Astrocyte of the cerebellum (primary cell): ENCODE data around the gene LRIG1.

ENCODE experiments used
- DNase-seq: peaks from one replicate; pipeline ENCODE4 v3.0.0-alpha.2; 2011; ENCODE audit warnings: low read depth
- H3K4me3 ChIP-seq: 2 replicates; pipeline ENCODE4 v1.5.1; 2011; ENCODE audit warnings: mild to moderate bottlenecking, low read depth, low read length, moderate library complexity
- in situ Hi-C: cut with HindIII; loops from 2 replicates; pipeline ENCODE4 v1.10.0; 2017; ENCODE audit warnings: low sequenced_read_pairs
- TF ChIP-seq, protein P1 (sequence below): IDR thresholded peaks from 2 replicates; pipeline ENCODE4 v1.5.1; 2012; ENCODE audit warnings: low read length, low read depth, moderate library complexity, mild to moderate bottlenecking; ENCODE audit errors: missing control alignments

LRIG1 gene

DNA sequence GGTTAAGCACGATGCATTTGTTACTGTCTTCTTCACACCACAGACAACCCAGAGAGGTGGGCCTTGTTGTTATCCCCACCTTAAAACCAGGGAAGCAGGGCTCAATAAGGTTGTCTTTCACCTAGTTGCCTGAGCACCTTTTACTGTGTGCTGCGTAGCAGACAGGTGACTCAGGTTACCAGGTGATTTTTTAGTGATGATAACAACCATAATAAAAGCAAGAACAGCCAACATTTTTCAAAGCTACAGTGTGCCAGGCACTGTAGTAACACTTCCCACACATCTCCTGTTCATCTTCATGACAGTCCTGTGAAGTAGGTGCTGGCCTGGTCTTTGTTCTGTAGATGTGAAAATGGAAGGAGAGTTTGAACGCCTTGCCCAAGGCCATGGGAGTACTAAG is 147.8 kb downstream of the LRIG1 start:
- no peak overlapping the region for H3K4me3 ChIP-seq
- TF ChIP-seq, protein P1, sequence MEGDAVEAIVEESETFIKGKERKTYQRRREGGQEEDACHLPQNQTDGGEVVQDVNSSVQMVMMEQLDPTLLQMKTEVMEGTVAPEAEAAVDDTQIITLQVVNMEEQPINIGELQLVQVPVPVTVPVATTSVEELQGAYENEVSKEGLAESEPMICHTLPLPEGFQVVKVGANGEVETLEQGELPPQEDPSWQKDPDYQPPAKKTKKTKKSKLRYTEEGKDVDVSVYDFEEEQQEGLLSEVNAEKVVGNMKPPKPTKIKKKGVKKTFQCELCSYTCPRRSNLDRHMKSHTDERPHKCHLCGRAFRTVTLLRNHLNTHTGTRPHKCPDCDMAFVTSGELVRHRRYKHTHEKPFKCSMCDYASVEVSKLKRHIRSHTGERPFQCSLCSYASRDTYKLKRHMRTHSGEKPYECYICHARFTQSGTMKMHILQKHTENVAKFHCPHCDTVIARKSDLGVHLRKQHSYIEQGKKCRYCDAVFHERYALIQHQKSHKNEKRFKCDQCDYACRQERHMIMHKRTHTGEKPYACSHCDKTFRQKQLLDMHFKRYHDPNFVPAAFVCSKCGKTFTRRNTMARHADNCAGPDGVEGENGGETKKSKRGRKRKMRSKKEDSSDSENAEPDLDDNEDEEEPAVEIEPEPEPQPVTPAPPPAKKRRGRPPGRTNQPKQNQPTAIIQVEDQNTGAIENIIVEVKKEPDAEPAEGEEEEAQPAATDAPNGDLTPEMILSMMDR, result no peak
- in situ Hi-C loops, result no loop called here
- no peak for DNase-seq

DNA sequence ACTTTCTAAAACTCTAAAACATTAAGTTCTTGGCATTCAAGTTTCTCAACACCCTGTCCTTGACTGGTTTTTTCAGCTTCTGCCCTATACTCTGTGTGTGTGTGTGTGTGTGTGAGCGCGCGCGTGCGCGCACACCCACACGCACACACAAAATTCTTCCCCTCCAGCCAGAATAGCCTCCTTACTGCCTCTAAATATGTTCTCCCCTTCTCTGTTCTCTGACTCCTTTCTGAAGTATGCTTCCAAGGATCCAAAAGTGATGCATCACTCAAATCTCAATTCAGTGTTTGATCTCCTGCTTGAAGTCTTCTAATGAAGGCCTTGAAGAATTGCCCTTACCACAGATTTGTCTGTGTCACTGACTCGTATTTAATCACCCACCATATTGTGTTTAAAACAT is 150.2 kb downstream of the LRIG1 start:
- no peak overlapping the region for H3K4me3 ChIP-seq
- DNase-seq, result no peak
- in situ Hi-C loops, result no loop called here
- TF ChIP-seq, protein P1, result no peak

DNA sequence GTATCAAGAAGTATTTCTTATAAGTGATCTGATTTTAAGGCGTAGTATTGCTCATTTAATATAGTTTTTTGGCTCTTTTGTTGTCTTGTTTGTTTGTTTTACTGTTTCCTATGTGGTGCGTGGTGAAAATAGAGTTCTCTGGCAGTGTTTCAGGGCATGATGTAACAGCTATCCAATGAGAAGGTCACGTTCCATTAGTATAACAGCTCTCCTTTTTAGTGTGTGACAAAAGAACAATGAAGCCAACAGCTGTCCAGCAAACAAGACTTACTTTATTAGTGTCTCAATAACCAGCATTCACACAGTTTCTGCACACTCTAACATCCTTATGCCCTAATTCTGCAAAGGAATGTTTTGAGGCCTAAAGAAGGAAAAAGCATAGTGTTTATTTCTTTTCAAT is 152.1 kb downstream of the LRIG1 start:
- no peak for DNase-seq
- in situ Hi-C loops, result no loop called here
- TF ChIP-seq, protein P1, result no peak
- no peak overlapping the region for H3K4me3 ChIP-seq

DNA sequence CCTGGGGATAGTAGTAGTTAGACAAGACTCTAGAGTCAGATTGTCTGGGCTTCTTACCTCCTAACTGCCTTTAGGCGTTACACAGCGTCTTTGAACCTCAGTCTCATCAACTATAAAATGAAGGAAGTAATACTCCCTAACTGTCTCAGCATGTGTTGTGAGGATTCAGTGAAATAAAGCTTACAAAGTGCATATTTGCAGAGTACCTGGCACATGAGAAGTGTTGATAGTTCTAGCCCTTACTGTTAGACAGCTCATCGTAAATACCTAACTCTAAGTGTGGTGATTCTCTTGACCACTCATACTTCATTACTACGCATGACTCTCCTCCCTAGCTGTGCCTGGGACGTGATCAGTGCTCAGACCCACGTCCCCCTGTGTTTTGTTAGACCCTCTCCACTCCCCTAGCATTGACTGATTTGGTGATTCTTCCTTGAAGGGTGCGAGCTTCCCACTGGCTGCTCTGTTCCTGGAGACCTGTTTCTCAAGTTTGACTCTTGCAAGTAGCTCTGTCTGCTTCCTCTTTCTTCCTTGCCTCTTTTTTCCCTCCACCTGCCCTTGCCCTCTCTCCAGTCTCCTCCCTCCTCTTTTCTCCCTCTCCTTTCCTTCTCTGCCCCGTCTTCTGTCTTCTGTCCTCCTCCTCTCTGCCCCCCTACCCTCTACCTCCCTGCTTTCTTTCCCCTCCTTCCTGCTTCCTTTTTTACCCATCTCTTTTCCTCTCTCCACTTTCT is 155.8 kb downstream of the LRIG1 start:
- TF ChIP-seq, protein P1, result no peak
- H3K4me3 ChIP-seq, result no peak overlapping the region
- in situ Hi-C loops, result no loop called here
- DNase-seq, result no peak

DNA sequence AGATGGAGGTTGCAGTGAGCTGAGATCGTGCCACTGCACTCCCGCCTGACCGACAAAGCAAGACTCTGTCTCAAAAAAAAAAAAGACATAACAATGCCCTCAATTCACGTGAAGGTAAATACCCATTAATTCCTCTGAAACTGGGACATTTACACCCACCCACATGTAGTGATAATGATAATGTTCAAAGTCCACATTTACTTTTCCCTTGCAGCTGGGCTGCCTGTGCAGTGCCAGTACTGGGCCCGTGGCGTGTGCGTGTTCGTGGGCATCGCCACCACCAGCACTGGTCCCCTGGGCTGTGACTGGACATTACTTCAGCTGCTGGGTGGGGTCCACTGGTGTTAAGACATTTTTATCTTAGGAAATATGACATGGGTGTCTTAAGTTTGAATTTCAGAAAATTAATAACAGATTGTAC is 156.4 kb downstream of the LRIG1 start:
- TF ChIP-seq, protein P1, result no peak
- H3K4me3 ChIP-seq, result no peak overlapping the region
- DNase-seq, result no peak
- in situ Hi-C loops, result no loop called here

DNA sequence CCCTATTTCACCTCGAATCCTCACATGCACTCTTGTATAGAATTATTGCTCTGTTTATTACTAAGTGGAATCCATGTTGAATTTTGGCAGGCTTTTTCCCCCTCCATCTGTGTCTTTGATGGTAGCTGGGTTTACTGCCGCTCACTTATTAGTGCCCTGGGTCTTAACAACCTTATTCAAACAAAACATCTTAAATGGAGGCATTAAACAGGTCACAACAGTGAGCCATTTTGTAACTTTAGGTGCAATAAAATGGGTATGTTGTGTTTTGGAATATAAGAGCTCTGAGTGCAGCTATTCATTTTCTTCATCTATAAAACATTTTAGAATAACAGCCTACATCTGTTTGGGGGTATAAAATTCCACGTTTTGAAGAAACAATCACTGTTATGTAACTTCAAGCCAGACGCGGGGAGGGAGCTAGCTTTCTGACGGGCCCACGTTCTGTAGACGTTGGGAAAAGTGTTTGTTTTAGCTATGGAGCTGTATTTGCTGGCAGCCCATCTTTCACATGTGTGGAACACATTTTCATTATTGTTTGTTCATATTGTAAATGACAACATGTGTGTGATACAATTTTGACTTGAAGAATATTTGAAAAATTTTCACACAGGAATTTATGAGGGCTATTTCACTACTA is 158.0 kb downstream of the LRIG1 start:
- DNase-seq, result no peak
- no peak overlapping the region for H3K4me3 ChIP-seq
- TF ChIP-seq, protein P1, result no peak
- in situ Hi-C loops, result no loop called here
